AG09319 (cell line): Measurements from ENCODE around the gene FARP1.
"Not testable (repeated sequence)": the region's sequence is repeated elsewhere in the genome, so short reads cannot be mapped to it uniquely, and the experiment has no call there.

Experiments
- DNase-seq: peaks from one replicate; pipeline ENCODE4 v3.0.0-alpha.2; 2010; ENCODE audit warnings: low read depth; ENCODE audit errors: extremely low read depth
- CTCF ChIP-seq: IDR thresholded peaks from 2 replicates; pipeline ENCODE4 v1.5.1; 2011; ENCODE audit warnings: low read depth, mild to moderate bottlenecking, inconsistent platforms, low read length, moderate library complexity

Gene FARP1

GRCh38 chr13:98409281-98409680, 266.4 kb downstream of the FARP1 start:
- no peak for DNase-seq
- no peak for TF ChIP-seq CTCF

- DNase-seq = no peak
These were observed 267.7 kb downstream of the FARP1 start for GRCh38 chr13:98410612-98411011.

GRCh38 chr13:98411013-98411412, 268.1 kb downstream of the FARP1 start:
- DNase-seq = no peak
- TF ChIP-seq CTCF = no peak

More at GRCh38 chr13:98410612-98411011, 267.7 kb downstream of the FARP1 start:
- TF ChIP-seq CTCF = no peak

- TF ChIP-seq CTCF = no peak
- DNase-seq = no peak
These were observed 268.8 kb downstream of the FARP1 start for GRCh38 chr13:98411617-98412265.

- DNase-seq = not testable (repeated sequence)
These were observed 270.4 kb downstream of the FARP1 start for GRCh38 chr13:98413278-98413677.

- TF ChIP-seq CTCF = no peak
- DNase-seq = no peak
These were observed 270.9 kb downstream of the FARP1 start for GRCh38 chr13:98413796-98414195.

- no peak for TF ChIP-seq CTCF
- DNase-seq = no peak
These were observed 272.6 kb downstream of the FARP1 start for GRCh38 chr13:98415326-98416070.
